Measurements from ENCODE around the gene KCNH1. TPM values are rescaled to one million over a fixed set of nuclear protein-coding genes. Genes with fewer than 3 reads are reported as not detected.
"Not testable (repeated sequence)": the region's sequence is repeated elsewhere in the genome, so short reads cannot be mapped to it uniquely, and the experiment has no call there.

The KCNH1 gene
- total RNA-seq, 6 experiments from 2014 or later = 0.90 to 1.8 (median 1.5) TPM

DNA sequence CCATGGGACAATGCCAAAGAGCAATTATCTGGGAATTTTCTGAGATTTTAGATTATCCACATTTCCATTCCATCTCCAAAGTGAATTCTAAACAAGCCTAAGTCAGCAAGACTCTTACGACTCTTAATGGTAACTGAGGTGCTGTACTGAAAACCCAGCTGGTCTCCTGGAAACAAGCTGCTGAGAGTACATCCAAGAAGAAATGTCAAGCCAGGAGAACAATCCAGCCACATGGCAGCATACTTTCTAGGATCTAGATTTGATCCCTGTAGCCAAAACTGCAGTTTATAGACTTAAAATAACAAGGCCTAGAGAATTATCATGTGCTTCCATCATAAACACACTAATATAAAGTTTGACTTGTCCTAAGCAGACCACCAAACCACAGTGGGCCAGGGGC, 45.8 kb downstream of the KCNH1 start:
- 0 out of 2 replicates have a peak, but pooled peaks cover 1% of the 10 kb centered on the region for H3K27me3 Mint-ChIP-seq (ENCODE audit: insufficient read depth)
- TF ChIP-seq, protein P1, sequence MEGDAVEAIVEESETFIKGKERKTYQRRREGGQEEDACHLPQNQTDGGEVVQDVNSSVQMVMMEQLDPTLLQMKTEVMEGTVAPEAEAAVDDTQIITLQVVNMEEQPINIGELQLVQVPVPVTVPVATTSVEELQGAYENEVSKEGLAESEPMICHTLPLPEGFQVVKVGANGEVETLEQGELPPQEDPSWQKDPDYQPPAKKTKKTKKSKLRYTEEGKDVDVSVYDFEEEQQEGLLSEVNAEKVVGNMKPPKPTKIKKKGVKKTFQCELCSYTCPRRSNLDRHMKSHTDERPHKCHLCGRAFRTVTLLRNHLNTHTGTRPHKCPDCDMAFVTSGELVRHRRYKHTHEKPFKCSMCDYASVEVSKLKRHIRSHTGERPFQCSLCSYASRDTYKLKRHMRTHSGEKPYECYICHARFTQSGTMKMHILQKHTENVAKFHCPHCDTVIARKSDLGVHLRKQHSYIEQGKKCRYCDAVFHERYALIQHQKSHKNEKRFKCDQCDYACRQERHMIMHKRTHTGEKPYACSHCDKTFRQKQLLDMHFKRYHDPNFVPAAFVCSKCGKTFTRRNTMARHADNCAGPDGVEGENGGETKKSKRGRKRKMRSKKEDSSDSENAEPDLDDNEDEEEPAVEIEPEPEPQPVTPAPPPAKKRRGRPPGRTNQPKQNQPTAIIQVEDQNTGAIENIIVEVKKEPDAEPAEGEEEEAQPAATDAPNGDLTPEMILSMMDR (IDR thresholded peaks at IDR 0.05) = no peak
- H3K4me1 Mint-ChIP-seq (ENCODE audit: low read depth) = no peaks in the 10 kb centered on the region
- no peaks in the 10 kb centered on the region for H3K36me3 Mint-ChIP-seq (ENCODE audit: low read depth)
- H3K27ac Mint-ChIP-seq = no peak overlapping the region
- DNase-seq = no peak
- H3K9me3 Mint-ChIP-seq = no peaks in the 10 kb centered on the region
- no peak overlapping the region for H3K4me3 Mint-ChIP-seq

DNA sequence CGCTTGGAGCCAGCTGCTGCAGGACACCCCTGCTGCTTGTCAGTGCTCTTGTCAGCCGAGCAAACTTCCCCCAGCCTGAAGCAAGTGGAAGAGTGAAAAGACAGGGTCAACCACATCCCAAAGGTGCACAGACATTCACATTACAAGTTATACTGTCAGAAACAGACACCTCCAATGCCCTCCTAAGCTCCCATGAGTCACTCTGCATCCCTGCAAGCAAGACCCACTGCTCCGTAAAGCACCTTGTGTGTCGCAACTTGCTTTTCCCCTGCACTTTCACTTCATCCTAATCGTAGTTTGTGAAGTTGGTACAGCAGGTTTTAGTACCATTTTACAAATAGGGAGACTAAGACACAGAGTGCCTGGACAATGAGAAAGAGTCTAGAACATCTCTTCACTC, 51.1 kb downstream of the KCNH1 start:
- no peaks in the 10 kb centered on the region for H3K36me3 Mint-ChIP-seq (ENCODE audit: low read depth)
- no peaks in the 10 kb centered on the region for H3K27me3 Mint-ChIP-seq (ENCODE audit: insufficient read depth)
- TF ChIP-seq, protein P1 (IDR thresholded peaks at IDR 0.05) = no peak
- peak overlapping the region; percentile 80 for H3K4me3 Mint-ChIP-seq
- H3K4me1 Mint-ChIP-seq (ENCODE audit: low read depth) = peaks cover 6% of the 10 kb centered on the region; the same call in 1 of the 2 replicates
- no peak overlapping the region for H3K27ac Mint-ChIP-seq
- no peaks in the 10 kb centered on the region for H3K9me3 Mint-ChIP-seq
- no peak for DNase-seq

DNA sequence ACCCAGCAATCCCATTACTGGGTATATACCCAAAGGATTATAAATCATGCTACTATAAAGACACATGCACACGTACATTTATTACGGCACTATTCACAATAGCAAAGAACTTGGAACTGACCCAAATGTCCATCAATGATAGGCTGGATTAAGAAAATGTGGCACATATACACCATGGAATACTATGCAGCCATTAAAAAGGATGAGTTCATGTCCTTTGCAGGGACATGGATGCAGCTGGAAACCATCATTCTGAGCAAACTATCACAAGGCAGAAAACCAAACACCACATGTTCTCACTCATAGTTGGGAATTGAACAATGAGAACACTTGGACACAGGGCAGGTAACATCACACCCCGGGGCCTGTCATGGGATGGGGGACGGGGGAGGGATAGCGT, 52.5 kb downstream of the KCNH1 start:
- H3K4me1 Mint-ChIP-seq (ENCODE audit: low read depth); H3K27ac Mint-ChIP-seq; H3K36me3 Mint-ChIP-seq (ENCODE audit: low read depth); DNase-seq; H3K4me3 Mint-ChIP-seq; H3K9me3 Mint-ChIP-seq; H3K27me3 Mint-ChIP-seq (ENCODE audit: insufficient read depth): not testable (repeated sequence)

DNA sequence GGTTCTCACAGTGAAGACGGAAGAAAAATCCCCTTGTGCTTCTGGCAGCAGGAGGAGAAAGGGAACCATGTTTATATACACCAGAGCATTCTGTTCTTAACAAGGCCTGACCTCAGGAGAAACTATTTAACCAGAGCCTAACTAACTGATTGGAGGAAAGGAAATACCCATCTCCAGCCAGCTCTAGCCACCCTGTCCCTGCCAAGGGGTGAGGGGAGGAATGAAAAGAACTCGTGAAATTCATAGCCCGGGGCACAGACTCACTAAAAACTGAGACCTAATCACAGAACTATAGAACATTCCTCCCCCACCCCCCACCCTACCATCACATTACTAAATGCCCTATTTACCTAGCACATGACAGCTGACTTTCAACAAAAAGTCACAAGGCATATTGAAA, 65.0 kb downstream of the KCNH1 start:
- Mint-ChIP-seq H3K4me1 (ENCODE audit: low read depth) (peaks cover 30% of the 10 kb centered on the region), H3K36me3 (ENCODE audit: low read depth) (no peaks in the 10 kb centered on the region), H3K4me3 (peak overlapping the region; percentile 71), H3K9me3 (no peaks in the 10 kb centered on the region), H3K27me3 (ENCODE audit: insufficient read depth) (no peaks in the 10 kb centered on the region), H3K27ac (peak overlapping the region; percentile 71)
- TF ChIP-seq, protein P1 (IDR thresholded peaks at IDR 0.05) = no peak
- DNase-seq = peak; percentile 22

DNA sequence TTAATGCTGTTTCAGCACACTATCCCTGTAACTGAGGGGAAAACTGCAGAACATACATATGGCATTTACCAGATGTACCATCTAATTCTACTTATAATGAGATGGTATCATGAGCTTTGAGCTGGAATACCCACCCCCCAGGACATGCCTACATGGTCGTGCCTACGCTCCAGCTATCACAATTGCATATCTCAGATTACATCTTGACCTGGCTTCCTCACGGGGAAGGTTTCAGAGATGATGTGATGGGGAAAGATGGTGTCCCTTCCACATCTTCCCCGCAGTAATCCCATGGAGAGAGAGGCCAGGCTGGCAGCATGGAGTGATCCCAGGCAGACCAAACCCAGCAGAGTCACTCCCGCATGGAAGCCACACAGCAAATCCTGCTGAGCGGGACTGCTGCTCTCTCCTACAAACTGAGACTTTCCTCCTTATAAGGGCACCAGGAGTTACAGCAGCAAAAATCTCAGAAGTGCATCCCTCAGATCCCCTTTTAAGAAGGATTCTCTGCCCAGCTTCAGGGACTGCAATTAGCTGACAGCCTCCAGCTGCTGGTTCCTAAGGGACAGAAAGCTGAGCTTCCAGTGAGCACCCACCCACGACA, 67.1 kb downstream of the KCNH1 start:
- Mint-ChIP-seq H3K4me3 (no peak overlapping the region), H3K36me3 (ENCODE audit: low read depth) (no peaks in the 10 kb centered on the region), H3K27ac (no peak overlapping the region), H3K9me3 (no peaks in the 10 kb centered on the region), H3K27me3 (ENCODE audit: insufficient read depth) (no peaks in the 10 kb centered on the region), H3K4me1 (ENCODE audit: low read depth) (peaks cover 30% of the 10 kb centered on the region)
- TF ChIP-seq, protein P1 (IDR thresholded peaks at IDR 0.05) = no peak
- no peak for DNase-seq

DNA sequence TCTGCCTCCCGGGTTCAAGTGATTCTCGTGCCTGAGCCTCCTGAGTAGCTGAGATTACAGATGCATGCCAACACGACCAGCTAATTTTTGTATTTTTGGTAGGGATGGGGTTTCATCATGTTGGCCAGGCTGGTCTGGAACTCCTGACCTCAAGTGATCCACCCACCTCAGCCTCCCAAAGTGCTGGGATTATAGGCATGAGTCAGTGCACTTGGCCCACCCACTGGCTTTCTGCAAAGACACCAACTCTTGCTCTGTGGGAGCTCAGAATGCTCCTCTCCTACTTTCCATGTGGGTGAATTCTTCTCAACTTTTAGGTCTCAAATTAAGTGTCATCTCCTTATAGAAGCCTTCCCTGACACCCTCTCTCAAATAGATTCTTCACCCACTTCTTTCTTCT, 92.1 kb downstream of the KCNH1 start:
- H3K27me3 Mint-ChIP-seq (ENCODE audit: insufficient read depth) = not testable (repeated sequence)

More for the DNA sequence above, 92.1 kb downstream of the KCNH1 start:
- not testable (repeated sequence) for DNase-seq; H3K9me3 Mint-ChIP-seq; H3K36me3 Mint-ChIP-seq (ENCODE audit: low read depth); H3K27ac Mint-ChIP-seq; H3K4me3 Mint-ChIP-seq
- H3K4me1 Mint-ChIP-seq (ENCODE audit: low read depth) = peaks cover 14% of the 10 kb centered on the region

All from HFFc6 (cell line).